Erythroblast (primary cell): ENCODE measurements around the gene EDC4.

Experiments used
- GATA1 ChIP-seq: IDR thresholded peaks from 2 replicates; pipeline ENCODE4 v1.6.1; 2011; ENCODE audit warnings: low read depth, mild to moderate bottlenecking, control low read depth, low read length, moderate library complexity
- POLR2A ChIP-seq: IDR thresholded peaks from 2 replicates; pipeline ENCODE4 v1.6.1; 2011; ENCODE audit warnings: mild to moderate bottlenecking, low read length

DNA sequence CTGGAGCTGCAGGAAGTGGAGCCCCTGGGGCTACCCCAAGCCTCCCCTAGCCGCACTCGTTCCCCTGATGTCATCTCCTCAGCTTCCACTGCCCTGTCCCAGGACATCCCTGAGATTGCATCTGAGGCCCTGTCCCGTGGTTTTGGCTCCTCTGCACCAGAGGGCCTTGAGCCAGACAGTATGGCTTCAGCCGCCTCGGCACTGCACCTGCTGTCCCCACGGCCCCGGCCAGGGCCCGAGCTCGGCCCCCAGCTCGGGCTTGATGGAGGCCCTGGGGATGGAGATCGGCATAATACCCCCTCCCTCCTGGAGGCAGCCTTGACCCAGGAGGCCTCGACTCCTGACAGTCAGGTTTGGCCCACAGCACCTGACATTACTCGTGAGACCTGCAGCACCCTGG lies 7.7 kb downstream of the EDC4 start:
- TF ChIP-seq POLR2A (no peak), GATA1 (no peak)
